ENCODE data around the gene RAB40AL. TPM values are rescaled to one million over a fixed set of nuclear protein-coding genes. Genes with fewer than 3 reads are reported as not detected.

Gene RAB40AL
- total RNA-seq, 2 experiments from 2014 or later: 0.19 to 0.38 TPM

- H3K9me2 ChIP-seq (ENCODE audit: insufficient read depth, low read length): no peaks in the 10 kb centered on the region
- no peak overlapping the region for H2AFZ ChIP-seq (ENCODE audit: low read length)
- no peaks in the 10 kb centered on the region for H3K79me2 ChIP-seq (ENCODE audit: insufficient read depth, low read depth, low read length)
- no peaks in the 10 kb centered on the region for H3K36me3 ChIP-seq (ENCODE audit: insufficient read depth, low read length)
- no TSS peak for BruUV-seq (replicated peaks)
- POLR2A ChIA-PET: no interaction called here
- DNase-seq (ENCODE audit: low spot score): no peak
- H3K4me2 ChIP-seq (ENCODE audit: low read length): no peak overlapping the region
- no peak overlapping the region for H3K4me3 ChIP-seq (ENCODE audit: low read depth, low read length, poor library complexity, severe bottlenecking)
- no peaks in the 10 kb centered on the region for H3K9me3 ChIP-seq (ENCODE audit: low read length)
- H4K20me1 ChIP-seq (ENCODE audit: insufficient read depth, low read length): no peaks in the 10 kb centered on the region
- no peak overlapping the region for H3K27ac ChIP-seq (ENCODE audit: low read depth, low read length, poor library complexity, severe bottlenecking)
- intact Hi-C loops (cut with micrococcal nuclease; ENCODE audit: unreplicated experiment): no loop called here
- TF ChIP-seq CTCF (conservative IDR thresholded peaks at IDR 0.05; ENCODE audit: low read length) (no peak), EZH2phosphoT487 (IDR thresholded peaks at IDR 0.05; ENCODE audit: borderline replicate concordance, low read depth, low read length) (no peak)
- H3K4me1 ChIP-seq (ENCODE audit: insufficient read depth, low read length, poor library complexity, severe bottlenecking): no peaks in the 10 kb centered on the region
- CTCF ChIA-PET (ENCODE audit: unreplicated experiment): no interaction called here
Observed at GRCh38 chrX:102978594-102978993, 41.5 kb downstream of the RAB40AL start.

GRCh38 chrX:102979536-102979935, 42.5 kb downstream of the RAB40AL start:
- Histone ChIP-seq H3K36me3 (ENCODE audit: insufficient read depth, low read length) (no peaks in the 10 kb centered on the region), H3K9me2 (ENCODE audit: insufficient read depth, low read length) (no peaks in the 10 kb centered on the region), H3K9me3 (ENCODE audit: low read length) (no peaks in the 10 kb centered on the region), H3K4me1 (ENCODE audit: insufficient read depth, low read length, poor library complexity, severe bottlenecking) (no peaks in the 10 kb centered on the region), H2AFZ (ENCODE audit: low read length) (no peak overlapping the region), H4K20me1 (ENCODE audit: insufficient read depth, low read length) (no peaks in the 10 kb centered on the region), H3K27ac (ENCODE audit: low read depth, low read length, poor library complexity, severe bottlenecking) (no peak overlapping the region), H3K4me2 (ENCODE audit: low read length) (no peak overlapping the region), H3K79me2 (ENCODE audit: insufficient read depth, low read depth, low read length) (no peaks in the 10 kb centered on the region), H3K4me3 (ENCODE audit: low read depth, low read length, poor library complexity, severe bottlenecking) (no peak overlapping the region)
- intact Hi-C loops (cut with micrococcal nuclease; ENCODE audit: unreplicated experiment): no loop called here
- ChIA-PET POLR2A (interaction anchor here (1.0 kb wide), 1 partner anchor 54 kb away, joined by 3 read pairs; no protein-coding TSS in a partner anchor), CTCF (ENCODE audit: unreplicated experiment) (no interaction called here)
- no TSS peak for BruUV-seq (replicated peaks)
- DNase-seq (ENCODE audit: low spot score): no peak
- TF ChIP-seq CTCF (conservative IDR thresholded peaks at IDR 0.05; ENCODE audit: low read length): no peak
- TF ChIP-seq EZH2phosphoT487 (IDR thresholded peaks at IDR 0.05; ENCODE audit: borderline replicate concordance, low read depth, low read length): no peak

- TF ChIP-seq EZH2phosphoT487 (IDR thresholded peaks at IDR 0.05; ENCODE audit: borderline replicate concordance, low read depth, low read length) (no peak), CTCF (conservative IDR thresholded peaks at IDR 0.05; ENCODE audit: low read length) (no peak)
Observed at GRCh38 chrX:102983205-102983604, 46.1 kb downstream of the RAB40AL start.

More at GRCh38 chrX:102983205-102983604, 46.1 kb downstream of the RAB40AL start:
- no peak for DNase-seq (ENCODE audit: low spot score)
- Histone ChIP-seq H4K20me1 (ENCODE audit: insufficient read depth, low read length) (no peaks in the 10 kb centered on the region), H3K9me2 (ENCODE audit: insufficient read depth, low read length) (no peaks in the 10 kb centered on the region), H3K9me3 (ENCODE audit: low read length) (no peaks in the 10 kb centered on the region), H3K4me2 (ENCODE audit: low read length) (no peak overlapping the region), H3K27ac (ENCODE audit: low read depth, low read length, poor library complexity, severe bottlenecking) (no peak overlapping the region), H2AFZ (ENCODE audit: low read length) (no peak overlapping the region), H3K36me3 (ENCODE audit: insufficient read depth, low read length) (no peaks in the 10 kb centered on the region), H3K4me1 (ENCODE audit: insufficient read depth, low read length, poor library complexity, severe bottlenecking) (no peaks in the 10 kb centered on the region), H3K4me3 (ENCODE audit: low read depth, low read length, poor library complexity, severe bottlenecking) (no peak overlapping the region), H3K79me2 (ENCODE audit: insufficient read depth, low read depth, low read length) (no peaks in the 10 kb centered on the region)
- intact Hi-C loops (cut with micrococcal nuclease; ENCODE audit: unreplicated experiment): no loop called here
- ChIA-PET POLR2A (interaction anchor here (0.6 kb wide), 1 partner anchor 37 kb away, joined by 3 read pairs; no protein-coding TSS in a partner anchor), CTCF (ENCODE audit: unreplicated experiment) (no interaction called here)
- BruUV-seq (replicated peaks): no TSS peak

Measured in OCI-LY7 (cell line).